HEK293 (cell line): ENCODE data around the gene CADPS2.

Experiments used
- CTCF ChIP-seq: fragments of 450-650 bp; formaldehyde crosslinking; IDR thresholded peaks from 2 replicates; pipeline ENCODE4 v1.5.1; 2016; ENCODE audit warnings: missing biosample characterization, missing genetic modification characterization
- HOXA7 ChIP-seq: sonication (generic); formaldehyde crosslinking; IDR thresholded peaks from 2 replicates; pipeline ENCODE4 v1.8.1; 2022; ENCODE audit warnings: missing genetic modification reagents, borderline replicate concordance
- INSM2 ChIP-seq: fragments of 450-650 bp; formaldehyde crosslinking; IDR thresholded peaks from 2 replicates; pipeline ENCODE4 v1.5.1; 2016; ENCODE audit warnings: missing biosample characterization, missing genetic modification characterization
- SP2 ChIP-seq: fragments of 450-650 bp; formaldehyde crosslinking; IDR thresholded peaks from 2 replicates; pipeline ENCODE4 v1.5.1; 2016; ENCODE audit warnings: missing biosample characterization, missing genetic modification characterization
- ZEB2 ChIP-seq: fragments of 450-650 bp; formaldehyde crosslinking; IDR thresholded peaks from 2 replicates; pipeline ENCODE4 v1.5.1; 2016; ENCODE audit warnings: missing biosample characterization, missing genetic modification characterization
- ZFP41 ChIP-seq: fragments of 450-650 bp; formaldehyde crosslinking; IDR thresholded peaks from 2 replicates; pipeline ENCODE4 v1.5.1; 2016; ENCODE audit warnings: missing biosample characterization, missing genetic modification characterization, borderline replicate concordance
- ZNF19 ChIP-seq: fragments of 450-650 bp; formaldehyde crosslinking; IDR thresholded peaks from 2 replicates; pipeline ENCODE4; 2016; ENCODE audit warnings: missing biosample characterization, missing genetic modification characterization, low read depth
- ZNF24 ChIP-seq: fragments of 450-650 bp; formaldehyde crosslinking; IDR thresholded peaks from 2 replicates; pipeline ENCODE4 v1.5.1; 2016; ENCODE audit warnings: missing biosample characterization, missing genetic modification characterization
- ZNF366 ChIP-seq: fragments of 450-650 bp; formaldehyde crosslinking; conservative IDR thresholded peaks from 2 replicates; pipeline ENCODE4 v1.5.1; 2016; ENCODE audit warnings: missing biosample characterization, missing genetic modification characterization
- ZNF449 ChIP-seq: fragments of 450-650 bp; formaldehyde crosslinking; IDR thresholded peaks from 2 replicates; pipeline ENCODE4 v1.5.1; 2017; ENCODE audit warnings: missing biosample characterization, mild to moderate bottlenecking, missing genetic modification characterization, moderate library complexity
- ZNF513 ChIP-seq: fragments of 450-650 bp; IDR thresholded peaks from 2 replicates; pipeline ENCODE4 v1.5.1; 2018; ENCODE audit warnings: missing biosample characterization, missing genetic modification characterization
- ZNF639 ChIP-seq: fragments of 450-650 bp; formaldehyde crosslinking; IDR thresholded peaks from 2 replicates; pipeline ENCODE4 v1.5.1; 2016; ENCODE audit warnings: missing biosample characterization, missing genetic modification characterization

- TF ChIP-seq ZNF19 (tag by site-specific recombination) (no peak), ZNF366 (tag by site-specific recombination) (no peak), ZEB2 (no peak), SP2 (tag by site-specific recombination) (no peak), CTCF (tag by site-specific recombination) (no peak), ZNF639 (tag by site-specific recombination) (no peak), HOXA7 (CRISPR knock-in tag) (no peak), ZNF449 (tag by site-specific recombination) (no peak), INSM2 (tag by site-specific recombination) (no peak), ZNF513 (tag by site-specific recombination) (no peak), ZFP41 (tag by site-specific recombination) (no peak), ZNF24 (tag by site-specific recombination) (no peak)
Measured at GRCh38 chr7:122844191-122844988, 41.9 kb downstream of the CADPS2 start.
